GM12878 (cell line): ENCODE measurements around the gene PSRC1.

Source experiments
- BHLHE40 ChIP-seq, 2 experiments: fragments of 450-650 bp in 1 of 2; IDR thresholded peaks; 2 replicates each; pipeline ENCODE4 v1.6.1; 2011 to 2017; ENCODE audit warnings: low read depth in 2 of 2, borderline replicate concordance in 1 of 2, improper control_type of control experiment in 1 of 2, low read length in 1 of 2, mild to moderate bottlenecking in 1 of 2
- CTCF ChIP-seq, 3 experiments: IDR thresholded peaks in 2 of 3; conservative IDR thresholded peaks in 1 of 3; 2 replicates each; pipeline ENCODE4 v1.5.1; 2011; ENCODE audit warnings: low read depth in 3 of 3, low read length in 3 of 3, mild to moderate bottlenecking in 3 of 3, control low read depth in 2 of 3, moderate library complexity in 2 of 3, inconsistent platforms in 1 of 3, mixed read lengths in 1 of 3; ENCODE audit not compliant: control insufficient read depth in 2 of 3, insufficient read depth in 1 of 3; ENCODE audit errors: extremely low read depth in 1 of 3
- GATAD2B ChIP-seq: fragments of 450-650 bp; conservative IDR thresholded peaks from 2 replicates; pipeline ENCODE4 v1.6.1; 2017; ENCODE audit warnings: low read depth, mild to moderate bottlenecking, moderate library complexity
- HDAC2 ChIP-seq: fragments of 200-600 bp; sonication (generic); IDR thresholded peaks from 2 replicates; pipeline ENCODE4 v1.6.1; 2017
- JUNB ChIP-seq: IDR thresholded peaks from 2 replicates; pipeline ENCODE4 v1.6.1; 2016; ENCODE audit warnings: antibody characterized with exemption, mild to moderate bottlenecking
- MAX ChIP-seq: IDR thresholded peaks from 2 replicates; pipeline ENCODE4 v1.6.1; 2012; ENCODE audit warnings: low read depth, low read length, improper control_type of control experiment
- RCOR1 ChIP-seq: conservative IDR thresholded peaks from 2 replicates; pipeline ENCODE4 v1.6.1; 2012; ENCODE audit warnings: low read depth, low read length, improper control_type of control experiment
- REST ChIP-seq: IDR thresholded peaks from 2 replicates; pipeline ENCODE4 v1.6.1; 2012; ENCODE audit warnings: mild to moderate bottlenecking, low read depth, low read length
- SMC3 ChIP-seq: IDR thresholded peaks from 2 replicates; pipeline ENCODE4 v1.6.1; 2011; ENCODE audit warnings: low read length, improper control_type of control experiment, borderline replicate concordance
- STAT3 ChIP-seq: IDR thresholded peaks from 2 replicates; pipeline ENCODE4 v1.6.1; 2011; ENCODE audit warnings: low read depth, low read length, improper control_type of control experiment
- TAF1 ChIP-seq: IDR thresholded peaks from 2 replicates; pipeline ENCODE4 v1.6.1; 2011; ENCODE audit warnings: mild to moderate bottlenecking, low read depth, low read length, borderline replicate concordance
- TARDBP ChIP-seq: IDR thresholded peaks from 2 replicates; pipeline ENCODE4 v1.6.1; 2016; ENCODE audit warnings: borderline replicate concordance
- ZNF592 ChIP-seq: fragments of 450-650 bp; IDR thresholded peaks from 2 replicates; pipeline ENCODE4 v1.6.1; 2017; ENCODE audit warnings: mild to moderate bottlenecking, moderate library complexity
- ZNF622 ChIP-seq: fragments of 450-650 bp; IDR thresholded peaks from 2 replicates; pipeline ENCODE4 v1.6.1; 2017; ENCODE audit warnings: mild to moderate bottlenecking, inconsistent platforms

GRCh38 chr1:109319114-109319513 is 36.2 kb upstream of the PSRC1 start:
- TF ChIP-seq REST, result no peak
- no peak for TF ChIP-seq TARDBP
- TF ChIP-seq TAF1, result no peak
- no peak for TF ChIP-seq JUNB
- no peak for TF ChIP-seq SMC3
- TF ChIP-seq RCOR1, result no peak
- no peak for TF ChIP-seq STAT3
- TF ChIP-seq CTCF (IDR thresholded peaks at IDR 0.05 in 2 of 3, conservative IDR thresholded peaks at IDR 0.05 in 1 of 3; ENCODE audit: control insufficient read depth in 2 of 3, extremely low read depth in 1 of 3, insufficient read depth in 1 of 3, low read depth in 3 of 3, low read length in 3 of 3), result no peak
- no peak for TF ChIP-seq ZNF592
- TF ChIP-seq BHLHE40 (IDR thresholded peaks at IDR 0.05; ENCODE audit: borderline replicate concordance in 1 of 2, low read depth in 2 of 2, low read length in 1 of 2), result no peak
- TF ChIP-seq GATAD2B, result no peak
- no peak for TF ChIP-seq MAX
- TF ChIP-seq ZNF622, result no peak
- no peak for TF ChIP-seq HDAC2
